WTC11 (cell line): ENCODE results near the gene KCNIP4. TPM values are rescaled to one million over a fixed set of nuclear protein-coding genes. Genes with fewer than 3 reads are reported as not detected.

Experiments used
- ATAC-seq: fragments of 200-7000 bp; cut with Tn5 transposase; 2 replicates; pipeline ENCODE4 v1.10.0; 2021; ENCODE audit warnings: mild to moderate bottlenecking, moderate library complexity
- CTCF ChIA-PET: fragments of 300-600 bp; sonication (Branson Sonifier 250); formaldehyde crosslinking; loops from one replicate; lab custom pipeline; 2021; ENCODE audit warnings: antibody characterized with exemption; lab: Charles Lee
- POLR2A ChIA-PET: fragments of 350-600 bp; sonication (Branson Sonifier 250); formaldehyde crosslinking; loops from one replicate; lab custom pipeline; 2021; ENCODE audit warnings: antibody characterized with exemption; lab: Charles Lee
- DNase-seq: peaks from one replicate; pipeline ENCODE4 v3.0.0; 2021; ENCODE audit warnings: low spot score
- H3K27ac Mint-ChIP-seq: 2 replicates; pipeline ENCODE4 v1.8.0; 2021; ENCODE audit warnings: mixed read lengths
- H3K27me3 Mint-ChIP-seq: 2 replicates; pipeline ENCODE4 v1.8.0; 2021; ENCODE audit warnings: low read depth, mild to moderate bottlenecking, moderate library complexity, mixed read lengths
- H3K36me3 Mint-ChIP-seq: 2 replicates; pipeline ENCODE4 v1.8.0; 2021; ENCODE audit warnings: mixed read lengths
- H3K4me1 Mint-ChIP-seq: 2 replicates; pipeline ENCODE4 v1.8.0; 2022; ENCODE audit warnings: mixed read lengths
- H3K4me3 Mint-ChIP-seq: 2 replicates; pipeline ENCODE4 v1.8.0; 2021; ENCODE audit warnings: mild to moderate bottlenecking, moderate library complexity, mixed read lengths
- H3K9me3 Mint-ChIP-seq: 2 replicates; pipeline ENCODE4 v1.8.0; 2021; ENCODE audit warnings: mixed read lengths
- ATF1 ChIP-seq: sonication (generic); formaldehyde crosslinking; IDR thresholded peaks from 2 replicates; pipeline ENCODE4 v1.8.1; 2023; ENCODE audit warnings: mild to moderate bottlenecking, moderate library complexity, missing genetic modification reagents
- CREB1 ChIP-seq: sonication (generic); formaldehyde crosslinking; IDR thresholded peaks from 2 replicates; pipeline ENCODE4 v1.8.0; 2023; ENCODE audit warnings: mild to moderate bottlenecking, missing genetic modification reagents
- ELF4 ChIP-seq: sonication (generic); formaldehyde crosslinking; IDR thresholded peaks from 2 replicates; pipeline ENCODE4 v1.8.1; 2022; ENCODE audit warnings: low read depth, mild to moderate bottlenecking, moderate library complexity, missing genetic modification reagents
- GTF2I ChIP-seq: fragments of 250-450 bp; sonication (Bioruptor Pico); conservative IDR thresholded peaks from 2 replicates; pipeline ENCODE4 v1.4.0; 2021; ENCODE audit warnings: mild to moderate bottlenecking
- JAZF1 ChIP-seq: fragments of 250-450 bp; sonication (Bioruptor Pico); IDR thresholded peaks from 2 replicates; pipeline ENCODE4 v1.9.0; 2021; ENCODE audit warnings: moderate library complexity, mild to moderate bottlenecking, inconsistent platforms
- KAT7 ChIP-seq: sonication (generic); formaldehyde crosslinking; IDR thresholded peaks from 2 replicates; pipeline ENCODE4 v1.8.1; 2023; ENCODE audit warnings: missing genetic modification reagents, mild to moderate bottlenecking, borderline replicate concordance
- MYBL2 ChIP-seq: sonication (generic); formaldehyde crosslinking; IDR thresholded peaks from 2 replicates; pipeline ENCODE4 v1.8.1; 2023; ENCODE audit warnings: mild to moderate bottlenecking, moderate library complexity, missing genetic modification reagents
- SMAD3 ChIP-seq: sonication (generic); formaldehyde crosslinking; IDR thresholded peaks from 2 replicates; pipeline ENCODE4 v1.8.0; 2022; ENCODE audit warnings: missing genetic modification reagents, mild to moderate bottlenecking, borderline replicate concordance
- ZNF219 ChIP-seq: sonication (generic); formaldehyde crosslinking; IDR thresholded peaks from 2 replicates; pipeline ENCODE4 v1.8.0; 2023; ENCODE audit warnings: missing genetic modification reagents, mild to moderate bottlenecking, borderline replicate concordance
- ZNF396 ChIP-seq: fragments of 250-450 bp; sonication (Bioruptor Pico); IDR thresholded peaks from 2 replicates; pipeline ENCODE4 v1.8.0; 2021; ENCODE audit warnings: mild to moderate bottlenecking, moderate library complexity, borderline replicate concordance
- total RNA-seq: library from RNA; stranded (reverse); gene quantifications from 3 replicates; pipeline ENCODE4 v1.2.3, GENCODE V29; 2021
- TF ChIP-seq, protein P1 (sequence below): sonication (generic); formaldehyde crosslinking; IDR thresholded peaks from 2 replicates; pipeline ENCODE4 v1.8.0; 2023; ENCODE audit warnings: missing genetic modification reagents
- TF ChIP-seq, protein P2 (sequence below): fragments of 250-450 bp; sonication (Bioruptor Pico); IDR thresholded peaks from 2 replicates; pipeline ENCODE4 v1.9.0; 2021; ENCODE audit warnings: mild to moderate bottlenecking
- TF ChIP-seq, protein P3 (sequence below): sonication (generic); formaldehyde crosslinking; IDR thresholded peaks from 2 replicates; pipeline ENCODE4 v1.8.1; 2022; ENCODE audit warnings: low read depth, missing genetic modification reagents, borderline replicate concordance
- TF ChIP-seq, protein P4 (sequence below): sonication (generic); formaldehyde crosslinking; IDR thresholded peaks from 2 replicates; pipeline ENCODE4 v1.8.0; 2023; ENCODE audit warnings: missing genetic modification reagents, mild to moderate bottlenecking, borderline replicate concordance
- TF ChIP-seq, protein P5 (sequence below): sonication (generic); formaldehyde crosslinking; IDR thresholded peaks from 2 replicates; pipeline ENCODE4 v1.8.1; 2022; ENCODE audit warnings: missing genetic modification reagents, borderline replicate concordance

Gene KCNIP4
- total RNA-seq, 1 experiment from 2014 or later, result not detected

DNA sequence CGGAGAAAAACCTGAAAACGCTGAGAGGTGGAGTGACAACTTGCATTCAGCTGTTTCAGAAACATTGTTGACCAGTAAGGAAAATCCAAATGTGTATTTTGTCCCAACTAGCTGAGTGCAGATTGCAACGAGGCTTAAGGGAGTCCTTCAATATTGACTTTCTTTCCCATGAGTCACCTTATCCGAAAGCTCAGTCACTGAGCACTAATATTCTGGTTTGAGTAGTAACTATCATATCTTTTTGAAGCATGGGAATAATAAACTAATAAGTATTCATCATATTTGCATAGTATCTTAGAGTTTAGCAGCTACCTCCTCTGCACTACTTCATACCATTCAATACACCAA lies 644.1 kb downstream of the KCNIP4 start:
- H3K4me3 Mint-ChIP-seq, result peak overlapping the region; percentile 84
- peaks cover 29% of the 10 kb centered on the region for H3K27me3 Mint-ChIP-seq

DNA sequence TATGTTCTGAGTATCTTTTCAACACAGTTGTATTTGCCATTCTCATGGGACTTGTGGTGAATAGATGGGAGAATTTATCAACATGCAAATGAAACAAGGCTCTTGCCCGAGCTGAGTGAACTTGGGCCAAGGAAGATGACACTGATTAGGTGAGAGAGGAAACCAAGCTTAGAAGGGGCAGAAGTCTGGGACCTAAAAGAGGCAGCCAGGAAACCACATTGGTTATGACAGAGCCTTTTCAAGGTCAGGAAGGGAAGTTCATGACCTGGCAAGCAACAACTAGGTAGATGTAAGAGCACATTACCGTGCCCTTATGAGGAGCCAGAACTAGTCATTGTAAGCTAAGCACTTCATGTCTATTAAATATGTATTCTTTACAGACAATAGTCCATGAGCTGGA lies 658.0 kb downstream of the KCNIP4 start:
- CTCF ChIA-PET, result no interaction called here
- Mint-ChIP-seq H3K4me3 (no peak overlapping the region), H3K27me3 (no peaks in the 10 kb centered on the region), H3K36me3 (no peaks in the 10 kb centered on the region), H3K27ac (no peak overlapping the region), H3K4me1 (no peaks in the 10 kb centered on the region), H3K9me3 (peaks cover 4% of the 10 kb centered on the region; the same call in 1 of the 2 replicates)
- no peak for ATAC-seq
- DNase-seq, result no peak
- POLR2A ChIA-PET, result no interaction called here
- no peak for TF ChIP-seq KAT7 (CRISPR knock-in tag)
- TF ChIP-seq, protein P1, sequence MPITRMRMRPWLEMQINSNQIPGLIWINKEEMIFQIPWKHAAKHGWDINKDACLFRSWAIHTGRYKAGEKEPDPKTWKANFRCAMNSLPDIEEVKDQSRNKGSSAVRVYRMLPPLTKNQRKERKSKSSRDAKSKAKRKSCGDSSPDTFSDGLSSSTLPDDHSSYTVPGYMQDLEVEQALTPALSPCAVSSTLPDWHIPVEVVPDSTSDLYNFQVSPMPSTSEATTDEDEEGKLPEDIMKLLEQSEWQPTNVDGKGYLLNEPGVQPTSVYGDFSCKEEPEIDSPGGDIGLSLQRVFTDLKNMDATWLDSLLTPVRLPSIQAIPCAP (CRISPR knock-in tag), result no peak

More for the DNA sequence above, 644.1 kb downstream of the KCNIP4 start:
- ChIA-PET POLR2A (no interaction called here), CTCF (interaction anchor here (0.6 kb wide), 1 partner anchor 165 kb away, joined by 3 read pairs; no protein-coding TSS in a partner anchor)
- H3K36me3 Mint-ChIP-seq, result no peaks in the 10 kb centered on the region
- TF ChIP-seq, protein P2, sequence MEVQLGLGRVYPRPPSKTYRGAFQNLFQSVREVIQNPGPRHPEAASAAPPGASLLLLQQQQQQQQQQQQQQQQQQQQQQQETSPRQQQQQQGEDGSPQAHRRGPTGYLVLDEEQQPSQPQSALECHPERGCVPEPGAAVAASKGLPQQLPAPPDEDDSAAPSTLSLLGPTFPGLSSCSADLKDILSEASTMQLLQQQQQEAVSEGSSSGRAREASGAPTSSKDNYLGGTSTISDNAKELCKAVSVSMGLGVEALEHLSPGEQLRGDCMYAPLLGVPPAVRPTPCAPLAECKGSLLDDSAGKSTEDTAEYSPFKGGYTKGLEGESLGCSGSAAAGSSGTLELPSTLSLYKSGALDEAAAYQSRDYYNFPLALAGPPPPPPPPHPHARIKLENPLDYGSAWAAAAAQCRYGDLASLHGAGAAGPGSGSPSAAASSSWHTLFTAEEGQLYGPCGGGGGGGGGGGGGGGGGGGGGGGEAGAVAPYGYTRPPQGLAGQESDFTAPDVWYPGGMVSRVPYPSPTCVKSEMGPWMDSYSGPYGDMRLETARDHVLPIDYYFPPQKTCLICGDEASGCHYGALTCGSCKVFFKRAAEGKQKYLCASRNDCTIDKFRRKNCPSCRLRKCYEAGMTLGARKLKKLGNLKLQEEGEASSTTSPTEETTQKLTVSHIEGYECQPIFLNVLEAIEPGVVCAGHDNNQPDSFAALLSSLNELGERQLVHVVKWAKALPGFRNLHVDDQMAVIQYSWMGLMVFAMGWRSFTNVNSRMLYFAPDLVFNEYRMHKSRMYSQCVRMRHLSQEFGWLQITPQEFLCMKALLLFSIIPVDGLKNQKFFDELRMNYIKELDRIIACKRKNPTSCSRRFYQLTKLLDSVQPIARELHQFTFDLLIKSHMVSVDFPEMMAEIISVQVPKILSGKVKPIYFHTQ (CRISPR knock-in tag), result no peak
- no peak for TF ChIP-seq ZNF396 (CRISPR knock-in tag)
- no peak for TF ChIP-seq GTF2I (CRISPR knock-in tag)
- TF ChIP-seq, protein P1 (CRISPR knock-in tag), result no peak
- TF ChIP-seq SMAD3 (CRISPR knock-in tag), result no peak
- TF ChIP-seq ATF1 (CRISPR knock-in tag), result no peak
- TF ChIP-seq, protein P3, sequence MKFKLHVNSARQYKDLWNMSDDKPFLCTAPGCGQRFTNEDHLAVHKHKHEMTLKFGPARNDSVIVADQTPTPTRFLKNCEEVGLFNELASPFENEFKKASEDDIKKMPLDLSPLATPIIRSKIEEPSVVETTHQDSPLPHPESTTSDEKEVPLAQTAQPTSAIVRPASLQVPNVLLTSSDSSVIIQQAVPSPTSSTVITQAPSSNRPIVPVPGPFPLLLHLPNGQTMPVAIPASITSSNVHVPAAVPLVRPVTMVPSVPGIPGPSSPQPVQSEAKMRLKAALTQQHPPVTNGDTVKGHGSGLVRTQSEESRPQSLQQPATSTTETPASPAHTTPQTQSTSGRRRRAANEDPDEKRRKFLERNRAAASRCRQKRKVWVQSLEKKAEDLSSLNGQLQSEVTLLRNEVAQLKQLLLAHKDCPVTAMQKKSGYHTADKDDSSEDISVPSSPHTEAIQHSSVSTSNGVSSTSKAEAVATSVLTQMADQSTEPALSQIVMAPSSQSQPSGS (CRISPR knock-in tag), result no peak
- TF ChIP-seq CREB1, result no peak
- TF ChIP-seq, protein P4, sequence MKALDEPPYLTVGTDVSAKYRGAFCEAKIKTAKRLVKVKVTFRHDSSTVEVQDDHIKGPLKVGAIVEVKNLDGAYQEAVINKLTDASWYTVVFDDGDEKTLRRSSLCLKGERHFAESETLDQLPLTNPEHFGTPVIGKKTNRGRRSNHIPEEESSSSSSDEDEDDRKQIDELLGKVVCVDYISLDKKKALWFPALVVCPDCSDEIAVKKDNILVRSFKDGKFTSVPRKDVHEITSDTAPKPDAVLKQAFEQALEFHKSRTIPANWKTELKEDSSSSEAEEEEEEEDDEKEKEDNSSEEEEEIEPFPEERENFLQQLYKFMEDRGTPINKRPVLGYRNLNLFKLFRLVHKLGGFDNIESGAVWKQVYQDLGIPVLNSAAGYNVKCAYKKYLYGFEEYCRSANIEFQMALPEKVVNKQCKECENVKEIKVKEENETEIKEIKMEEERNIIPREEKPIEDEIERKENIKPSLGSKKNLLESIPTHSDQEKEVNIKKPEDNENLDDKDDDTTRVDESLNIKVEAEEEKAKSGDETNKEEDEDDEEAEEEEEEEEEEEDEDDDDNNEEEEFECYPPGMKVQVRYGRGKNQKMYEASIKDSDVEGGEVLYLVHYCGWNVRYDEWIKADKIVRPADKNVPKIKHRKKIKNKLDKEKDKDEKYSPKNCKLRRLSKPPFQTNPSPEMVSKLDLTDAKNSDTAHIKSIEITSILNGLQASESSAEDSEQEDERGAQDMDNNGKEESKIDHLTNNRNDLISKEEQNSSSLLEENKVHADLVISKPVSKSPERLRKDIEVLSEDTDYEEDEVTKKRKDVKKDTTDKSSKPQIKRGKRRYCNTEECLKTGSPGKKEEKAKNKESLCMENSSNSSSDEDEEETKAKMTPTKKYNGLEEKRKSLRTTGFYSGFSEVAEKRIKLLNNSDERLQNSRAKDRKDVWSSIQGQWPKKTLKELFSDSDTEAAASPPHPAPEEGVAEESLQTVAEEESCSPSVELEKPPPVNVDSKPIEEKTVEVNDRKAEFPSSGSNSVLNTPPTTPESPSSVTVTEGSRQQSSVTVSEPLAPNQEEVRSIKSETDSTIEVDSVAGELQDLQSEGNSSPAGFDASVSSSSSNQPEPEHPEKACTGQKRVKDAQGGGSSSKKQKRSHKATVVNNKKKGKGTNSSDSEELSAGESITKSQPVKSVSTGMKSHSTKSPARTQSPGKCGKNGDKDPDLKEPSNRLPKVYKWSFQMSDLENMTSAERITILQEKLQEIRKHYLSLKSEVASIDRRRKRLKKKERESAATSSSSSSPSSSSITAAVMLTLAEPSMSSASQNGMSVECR (CRISPR knock-in tag), result no peak
- no peak for ATAC-seq
- peaks cover 34% of the 10 kb centered on the region for H3K4me1 Mint-ChIP-seq
- DNase-seq, result no peak
- H3K27ac Mint-ChIP-seq, result no peak overlapping the region
- H3K9me3 Mint-ChIP-seq, result no peaks in the 10 kb centered on the region

DNA sequence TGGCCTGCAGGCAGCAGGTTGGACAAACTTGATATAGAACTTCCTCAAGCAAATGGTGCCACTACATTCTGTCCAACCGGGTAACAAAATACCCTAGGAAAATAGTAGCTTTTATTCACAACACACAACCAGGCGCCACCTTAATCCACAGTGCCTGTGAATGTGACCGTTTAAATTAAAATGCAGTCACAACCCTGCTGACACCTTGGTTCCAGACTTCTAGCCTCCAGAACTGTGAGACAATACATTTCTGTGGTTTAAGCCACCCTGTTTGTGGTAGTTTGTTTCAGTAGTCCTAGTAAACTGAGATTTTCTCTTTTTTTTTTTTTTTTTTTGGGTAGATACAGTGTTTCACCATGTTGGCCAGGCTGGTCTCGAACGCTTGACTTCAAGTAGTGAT lies 672.5 kb downstream of the KCNIP4 start:
- Mint-ChIP-seq H3K27me3 (no peaks in the 10 kb centered on the region; the same call in 1 of the 2 replicates), H3K9me3 (peaks cover 8% of the 10 kb centered on the region), H3K4me1 (no peaks in the 10 kb centered on the region), H3K27ac (no peak overlapping the region), H3K4me3 (no peak overlapping the region), H3K36me3 (no peaks in the 10 kb centered on the region)
- POLR2A ChIA-PET, result no interaction called here
- ATAC-seq, result no peak
- CTCF ChIA-PET, result no interaction called here
- TF ChIP-seq, protein P5, sequence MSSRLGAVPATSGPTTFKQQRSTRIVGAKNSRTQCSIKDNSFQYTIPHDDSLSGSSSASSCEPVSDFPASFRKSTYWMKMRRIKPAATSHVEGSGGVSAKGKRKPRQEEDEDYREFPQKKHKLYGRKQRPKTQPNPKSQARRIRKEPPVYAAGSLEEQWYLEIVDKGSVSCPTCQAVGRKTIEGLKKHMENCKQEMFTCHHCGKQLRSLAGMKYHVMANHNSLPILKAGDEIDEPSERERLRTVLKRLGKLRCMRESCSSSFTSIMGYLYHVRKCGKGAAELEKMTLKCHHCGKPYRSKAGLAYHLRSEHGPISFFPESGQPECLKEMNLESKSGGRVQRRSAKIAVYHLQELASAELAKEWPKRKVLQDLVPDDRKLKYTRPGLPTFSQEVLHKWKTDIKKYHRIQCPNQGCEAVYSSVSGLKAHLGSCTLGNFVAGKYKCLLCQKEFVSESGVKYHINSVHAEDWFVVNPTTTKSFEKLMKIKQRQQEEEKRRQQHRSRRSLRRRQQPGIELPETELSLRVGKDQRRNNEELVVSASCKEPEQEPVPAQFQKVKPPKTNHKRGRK (CRISPR knock-in tag), result no peak
- no peak for TF ChIP-seq MYBL2 (CRISPR knock-in tag)
- TF ChIP-seq ZNF219 (CRISPR knock-in tag), result no peak
- TF ChIP-seq SMAD3 (CRISPR knock-in tag), result no peak
- no peak for TF ChIP-seq ELF4
- TF ChIP-seq JAZF1 (CRISPR knock-in tag), result no peak
- no peak for DNase-seq
